Activated CD4-positive, alpha-beta T cell treated with anti-CD3 and anti-CD28 coated beads, Interleukin-2, amount 50 U/mL, for 24 hours (primary cell): ENCODE measurements around the gene TEX29.

ENCODE experiments used
- DNase-seq, 2 donors: peaks; one replicate each; pipeline ENCODE4 v3.0.0-alpha.2; 2020; ENCODE audit warnings: low read depth in 1 of 2, low spot score in 1 of 2

TEX29 gene

DNA sequence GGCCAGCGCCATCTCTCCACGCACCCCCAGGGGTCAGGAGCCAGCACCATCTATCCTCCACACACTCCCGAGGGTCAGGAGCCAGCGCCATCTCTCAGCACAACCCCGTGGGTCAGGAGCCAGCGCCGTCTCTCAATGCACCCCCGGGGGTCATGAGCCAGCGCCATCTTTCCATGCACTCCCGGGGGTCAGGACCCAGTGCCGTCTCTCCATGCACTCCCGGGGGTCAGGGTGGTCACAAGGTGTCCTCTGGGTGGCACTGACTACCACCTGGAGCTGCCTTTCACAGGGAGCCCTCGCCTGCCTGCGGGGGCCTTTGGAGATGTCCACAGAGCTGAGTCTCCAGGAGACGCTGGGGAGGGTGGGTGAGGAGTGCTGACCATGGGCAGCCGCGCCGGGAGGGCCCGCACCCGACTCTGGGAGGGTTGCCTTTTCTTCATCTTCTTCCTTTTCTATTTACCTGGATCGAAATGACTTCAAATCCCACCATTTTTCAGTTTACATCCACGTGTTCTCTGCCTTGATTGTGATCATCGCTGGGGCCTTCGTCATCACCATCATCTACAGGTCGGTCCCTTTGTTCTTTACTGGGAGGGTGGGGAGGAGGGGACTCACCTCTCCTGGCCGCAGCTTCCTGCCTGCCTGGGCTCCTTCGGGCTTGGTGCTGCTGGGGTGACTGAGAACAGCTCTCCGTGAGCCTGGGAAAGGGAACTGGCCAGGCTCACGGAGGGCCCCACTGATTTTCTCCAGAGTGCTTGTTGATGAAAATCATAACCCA, 19.1 kb downstream of the TEX29 start:
- DNase-seq, result no peak

- no peak for DNase-seq
These were observed 21.4 kb downstream of the TEX29 start for GRCh38 chr13:111341886-111342285.

GRCh38 chr13:111342721-111343120, 22.3 kb downstream of the TEX29 start:
- DNase-seq, result no peak

- DNase-seq, result no peak
These were observed 22.9 kb downstream of the TEX29 start for GRCh38 chr13:111343186-111343805.

DNA sequence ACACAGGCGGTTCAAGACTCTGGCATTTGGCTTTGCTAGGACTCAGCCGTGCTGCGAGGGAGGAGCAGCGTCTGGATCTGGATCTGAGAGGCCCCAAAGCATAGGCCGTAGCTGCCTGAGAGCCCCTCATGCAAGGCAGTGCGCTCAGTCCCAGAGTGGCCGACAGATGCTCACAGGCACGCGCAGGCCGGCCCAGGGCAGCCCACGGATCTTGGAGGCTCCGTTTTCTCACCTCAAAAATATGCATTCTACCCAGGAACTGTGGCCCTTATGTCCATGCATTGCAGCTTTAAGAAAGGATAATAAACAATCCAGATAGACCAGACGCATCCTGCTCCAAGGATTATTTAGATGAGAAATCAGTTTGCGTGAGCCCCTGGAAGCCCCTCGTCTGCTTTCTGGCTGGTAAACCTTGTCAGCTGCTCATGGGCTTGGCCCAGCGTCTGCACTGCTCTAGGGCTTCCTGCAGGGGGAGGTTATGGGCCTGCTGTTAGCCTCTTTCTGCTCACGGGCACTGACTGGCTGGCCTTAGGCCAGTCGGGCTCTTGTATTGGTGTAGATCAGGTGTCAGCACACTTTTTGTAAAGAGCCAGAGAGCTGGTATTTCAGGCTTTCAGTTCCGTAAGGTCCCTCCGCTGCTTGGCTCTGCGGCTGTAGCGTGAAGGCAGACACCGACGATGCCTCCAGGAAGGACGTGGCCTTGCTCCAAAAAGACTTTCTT, 24.2 kb downstream of the TEX29 start:
- DNase-seq, result no peak

DNA sequence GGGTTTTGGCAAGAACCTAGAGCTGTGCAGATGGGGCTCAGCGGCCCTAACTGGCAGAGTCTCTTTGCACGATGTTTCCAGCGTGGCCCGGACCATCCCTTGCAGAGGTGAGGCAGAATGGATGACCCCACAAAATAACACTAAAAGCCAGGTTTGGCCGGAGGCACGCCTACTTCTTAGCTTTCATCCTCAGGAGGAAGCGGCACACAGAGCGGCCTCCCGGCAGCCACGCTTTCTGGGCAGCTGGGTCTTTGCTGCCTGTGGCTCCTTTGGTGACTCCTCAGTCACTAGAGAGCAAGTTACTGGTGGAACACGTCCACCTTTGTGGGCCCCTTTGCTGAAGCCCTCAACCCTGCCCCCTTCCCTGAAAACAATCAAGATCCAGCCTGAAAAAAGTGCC, 25.2 kb downstream of the TEX29 start:
- no peak for DNase-seq

DNA sequence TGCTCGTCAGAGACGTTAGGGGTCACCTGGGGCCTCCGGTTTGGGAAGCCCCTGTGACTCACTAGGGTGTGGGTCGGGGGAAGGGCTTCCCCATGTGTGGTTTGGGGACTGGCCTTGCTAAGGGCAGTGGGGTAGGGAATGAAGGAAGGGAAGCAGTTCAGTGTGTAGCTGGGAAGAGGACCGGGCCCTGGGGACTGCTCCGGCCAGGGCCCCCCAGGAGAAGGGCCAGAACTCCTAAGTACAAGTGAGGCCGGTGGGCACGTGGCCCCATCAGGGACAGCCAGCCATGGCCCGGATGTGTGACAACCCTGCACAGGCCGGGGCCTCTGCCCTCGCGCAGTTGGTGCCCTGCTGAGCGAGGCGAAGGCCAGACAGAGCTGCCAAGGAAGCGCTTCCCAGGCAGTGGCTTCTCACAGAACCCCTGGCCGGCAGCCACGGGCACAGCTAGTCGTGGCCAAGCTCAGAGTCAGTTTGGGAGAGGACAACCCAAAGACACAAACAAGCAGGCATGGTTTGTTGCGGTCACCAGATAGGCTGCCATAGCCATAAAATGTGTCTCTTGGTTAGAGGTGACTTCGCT, 25.7 kb downstream of the TEX29 start:
- DNase-seq, result no peak

DNA sequence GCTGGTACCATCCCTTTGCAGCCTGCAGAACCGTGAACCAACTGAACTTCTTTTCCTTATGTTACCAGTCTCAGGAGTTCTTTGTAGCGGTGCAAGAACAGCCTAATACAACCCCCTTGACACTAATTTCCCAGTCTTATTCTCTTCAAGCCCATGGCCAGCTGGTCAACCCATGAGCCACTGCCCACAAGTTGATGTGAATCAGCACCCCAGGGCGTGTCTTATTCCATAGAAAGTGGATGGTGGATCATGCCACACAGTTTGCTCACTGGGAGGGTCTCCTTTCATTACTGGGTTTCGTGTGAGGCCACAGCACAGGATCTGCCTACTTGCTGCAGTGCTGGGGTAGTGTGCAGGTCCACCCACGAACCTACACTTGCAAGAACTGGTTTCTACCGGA, 27.0 kb downstream of the TEX29 start:
- no peak for DNase-seq

GRCh38 chr13:111353508-111353907, 33.1 kb downstream of the TEX29 start:
- no peak for DNase-seq

DNA sequence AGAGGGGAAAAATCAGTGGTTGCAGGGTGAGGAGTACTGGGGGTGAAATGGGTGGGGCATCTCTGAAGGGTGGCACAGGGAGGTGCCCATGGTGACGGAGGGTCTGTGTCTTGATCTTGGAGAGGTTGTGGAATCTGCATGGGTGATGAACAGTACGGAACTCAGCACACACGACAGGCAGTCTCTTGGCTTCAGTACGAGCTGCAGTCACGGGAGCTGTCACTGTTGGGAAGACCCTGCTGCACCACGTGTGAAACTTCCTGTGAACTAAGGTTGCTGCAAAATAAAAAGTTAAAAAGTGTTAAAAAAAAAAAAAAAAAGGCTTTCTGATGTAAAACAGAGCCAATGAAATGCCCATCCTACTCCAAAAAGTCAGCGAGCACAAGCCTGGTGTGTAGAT, 34.3 kb downstream of the TEX29 start:
- DNase-seq, result no peak

DNA sequence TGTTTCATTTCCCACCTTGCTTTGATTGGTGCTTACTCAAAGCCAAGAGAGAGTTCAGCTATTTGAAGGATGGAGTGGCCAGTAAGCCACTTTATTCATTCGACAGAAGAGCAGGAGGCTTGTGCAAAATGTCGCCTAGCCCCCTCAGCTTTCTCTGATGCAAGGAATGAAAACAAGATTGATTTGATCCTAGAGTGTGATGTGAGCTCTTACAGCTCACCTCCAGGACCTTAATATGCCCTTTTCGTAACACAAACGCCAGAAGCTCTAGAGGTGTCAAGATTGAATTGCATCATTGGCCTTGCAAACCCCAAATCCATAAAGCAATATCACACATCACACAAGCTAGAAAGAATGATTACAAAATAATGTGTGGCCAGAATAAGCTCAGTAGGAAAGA, 36.4 kb downstream of the TEX29 start:
- DNase-seq, result no peak

- no peak for DNase-seq
These were observed 38.9 kb downstream of the TEX29 start for GRCh38 chr13:111359237-111359915.

DNA sequence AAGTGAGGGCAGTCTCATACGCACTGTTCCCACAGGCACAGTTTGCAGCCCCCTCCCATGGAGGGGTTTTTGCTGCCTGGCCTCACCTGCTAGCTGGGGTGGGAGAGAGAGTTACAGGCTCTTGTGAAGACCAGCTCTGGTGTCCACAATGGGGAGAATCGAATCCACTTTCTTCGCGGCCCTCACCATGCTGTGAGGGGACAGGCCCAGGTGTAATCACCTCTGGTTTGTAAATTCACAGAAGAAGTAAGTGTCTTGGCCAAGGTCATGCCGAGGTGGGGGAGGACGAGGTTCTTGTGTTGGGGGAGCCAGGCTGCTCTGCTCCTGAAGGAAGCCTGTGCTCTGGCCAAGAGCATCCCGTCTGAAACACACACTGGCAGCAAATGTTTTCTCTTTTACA, 39.5 kb downstream of the TEX29 start:
- DNase-seq, result no peak

- no peak for DNase-seq
These were observed 40.0 kb downstream of the TEX29 start for GRCh38 chr13:111360452-111360851.

- DNase-seq, result no peak
These were observed 40.8 kb downstream of the TEX29 start for GRCh38 chr13:111361046-111361872.

DNA sequence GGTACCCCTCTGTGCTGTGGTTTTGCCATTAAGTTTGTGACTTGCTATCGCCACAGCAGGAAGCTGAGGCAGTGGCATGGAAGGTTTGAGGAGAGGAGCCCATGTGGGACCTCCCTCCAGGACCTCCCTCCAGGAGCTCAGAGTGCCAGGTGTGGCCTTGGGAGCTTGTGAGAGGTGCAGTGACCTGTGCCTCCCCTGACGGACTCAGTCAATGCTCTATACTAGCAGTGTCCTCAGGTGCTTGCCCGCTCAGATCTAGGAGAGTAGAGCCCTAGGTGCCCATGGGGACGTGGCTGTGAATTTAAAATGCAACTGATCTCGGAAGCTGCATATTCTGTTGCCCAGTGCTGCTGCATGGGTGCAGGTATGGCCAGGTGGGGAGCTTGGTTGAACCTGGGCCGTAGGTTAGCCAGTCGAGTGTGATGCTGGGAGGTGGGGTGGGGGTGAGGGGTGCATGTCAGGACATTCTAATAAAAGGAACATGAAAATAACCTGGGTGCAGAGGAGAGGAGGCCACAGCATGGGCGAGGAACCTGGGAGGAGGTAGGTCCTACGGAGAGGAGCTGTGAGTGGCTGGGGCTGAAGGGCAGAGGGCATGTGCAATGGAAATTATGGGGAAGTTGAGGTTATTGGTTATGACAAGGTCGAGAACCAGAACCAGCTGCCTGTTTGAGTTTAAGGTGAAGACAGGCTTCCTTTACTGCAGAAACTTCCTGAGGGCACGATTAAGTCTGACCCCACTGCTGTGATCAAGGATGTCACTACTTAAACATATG, 41.6 kb downstream of the TEX29 start:
- no peak for DNase-seq

DNA sequence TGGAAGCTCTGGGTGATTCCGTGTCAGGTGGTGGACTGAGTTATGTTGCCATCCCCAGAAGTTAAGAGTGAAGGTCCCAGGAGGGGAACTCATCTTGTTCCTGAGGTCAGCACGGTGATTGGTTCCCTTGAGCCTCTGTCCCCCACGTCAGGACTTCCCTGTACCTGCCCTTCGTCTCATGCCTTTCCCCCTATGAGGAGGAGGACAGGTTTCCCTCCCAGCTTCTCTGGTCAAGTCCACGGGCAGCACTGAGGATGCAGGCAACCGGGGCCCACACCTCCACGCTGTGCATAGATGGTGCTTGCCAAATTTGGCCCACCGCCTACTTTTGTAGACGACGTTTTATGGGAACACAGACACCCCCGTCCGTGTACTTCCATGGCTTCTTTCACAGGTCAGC, 42.7 kb downstream of the TEX29 start:
- DNase-seq, result no peak

GRCh38 chr13:111363591-111363990, 43.1 kb downstream of the TEX29 start:
- no peak for DNase-seq

DNA sequence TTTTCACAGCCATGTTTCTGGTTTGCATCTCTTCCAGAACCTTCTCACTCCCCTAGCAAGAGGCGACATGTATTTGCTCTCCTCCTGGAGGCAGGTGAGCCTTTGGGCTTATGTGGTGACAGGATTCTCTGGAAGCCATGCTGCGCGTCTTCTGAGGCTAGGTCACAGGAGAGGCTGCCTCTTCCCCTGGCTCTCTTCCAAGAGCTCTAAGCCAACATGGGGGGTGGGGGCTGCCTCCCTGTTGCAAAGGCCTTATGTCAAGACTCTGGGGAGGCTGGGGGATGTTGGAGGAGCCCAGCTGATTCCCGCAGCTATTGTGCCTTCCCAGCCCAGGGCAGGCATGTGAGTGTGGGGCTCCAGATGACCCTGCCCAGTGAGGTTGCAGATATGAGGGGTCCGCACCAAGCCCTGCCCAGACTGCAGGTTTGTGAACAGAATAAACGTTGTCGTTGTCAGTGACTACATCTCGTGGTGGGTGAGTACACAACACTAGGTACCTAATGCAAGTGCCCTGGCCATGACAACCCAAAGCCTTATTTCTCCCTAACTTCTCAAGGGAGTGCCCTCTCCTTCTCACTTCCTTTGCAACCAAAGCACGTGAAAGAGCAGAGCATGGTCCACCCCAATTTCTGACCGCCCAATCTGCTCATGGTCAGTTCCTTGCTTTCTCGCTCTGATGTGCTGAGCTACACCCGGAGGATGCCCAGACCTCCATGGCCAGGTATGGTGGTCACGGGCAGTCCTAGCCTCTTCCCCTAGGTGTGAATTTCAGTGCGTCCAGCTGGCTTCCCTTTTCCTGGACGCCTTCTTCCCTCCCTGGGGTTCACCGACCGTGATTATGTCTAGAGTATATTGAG, 44.9 kb downstream of the TEX29 start:
- no peak for DNase-seq
